Ishikawa (cell line): ENCODE measurements around the gene HTRA2.

Experiments
- CEBPB ChIP-seq: IDR thresholded peaks from 2 replicates; pipeline ENCODE4 v1.6.1; 2012
- CREB1 ChIP-seq: IDR thresholded peaks from 2 replicates; pipeline ENCODE4 v1.6.1; 2012; ENCODE audit warnings: low read depth
- EGR1 ChIP-seq: IDR thresholded peaks from 2 replicates; pipeline ENCODE4 v1.6.1; 2012
- EP300 ChIP-seq: IDR thresholded peaks from 2 replicates; pipeline ENCODE4 v1.6.1; 2012; ENCODE audit warnings: borderline replicate concordance
- FOXM1 ChIP-seq: IDR thresholded peaks from 2 replicates; pipeline ENCODE4 v1.6.1; 2012; ENCODE audit warnings: low read depth, borderline replicate concordance
- MAX ChIP-seq: IDR thresholded peaks from 2 replicates; pipeline ENCODE4 v1.6.1; 2012
- RAD21 ChIP-seq: IDR thresholded peaks from 2 replicates; pipeline ENCODE4 v1.6.1; 2012; ENCODE audit warnings: low read depth
- REST ChIP-seq: IDR thresholded peaks from 2 replicates; pipeline ENCODE4 v1.6.1; 2012; ENCODE audit warnings: low read depth, mild to moderate bottlenecking
- TAF1 ChIP-seq: IDR thresholded peaks from 2 replicates; pipeline ENCODE4 v1.6.1; 2012; ENCODE audit warnings: low read depth, mild to moderate bottlenecking
- TCF12 ChIP-seq: IDR thresholded peaks from 2 replicates; pipeline ENCODE4 v1.6.1; 2012; ENCODE audit warnings: low read depth
- TEAD4 ChIP-seq: IDR thresholded peaks from 2 replicates; pipeline ENCODE4 v1.6.1; 2012
- USF1 ChIP-seq: IDR thresholded peaks from 2 replicates; pipeline ENCODE4 v1.6.1; 2012
- YY1 ChIP-seq: IDR thresholded peaks from 2 replicates; pipeline ENCODE4 v1.6.1; 2012; ENCODE audit warnings: low read depth

- TF ChIP-seq MAX (no peak), USF1 (no peak), RAD21 (no peak), CEBPB (no peak), EP300 (no peak), YY1 (no peak), CREB1 (no peak), EGR1 (no peak), TEAD4 (no peak), FOXM1 (no peak), REST (no peak), TAF1 (no peak), TCF12 (no peak)
Observed at GRCh38 chr2:74569686-74570085, 40.0 kb downstream of the HTRA2 start.
